Activated naive CD8-positive, alpha-beta T cell (primary cell): ENCODE results near the gene NUP107.

Experiments used
- H3K27ac Mint-ChIP-seq: one replicate; pipeline ENCODE4 v1.8.0; 2021; ENCODE audit warnings: mixed read lengths
- H3K27me3 Mint-ChIP-seq: one replicate; pipeline ENCODE4 v1.8.0; 2021; ENCODE audit warnings: mixed read lengths
- H3K36me3 Mint-ChIP-seq: one replicate; pipeline ENCODE4 v1.8.0; 2021; ENCODE audit warnings: mixed read lengths
- H3K4me1 Mint-ChIP-seq: one replicate; pipeline ENCODE4 v1.8.0; 2021; ENCODE audit warnings: low read depth, mixed read lengths
- H3K4me3 Mint-ChIP-seq: one replicate; pipeline ENCODE4 v1.8.0; 2021; ENCODE audit warnings: mild to moderate bottlenecking, mixed read lengths
- H3K9me3 Mint-ChIP-seq: one replicate; pipeline ENCODE4 v1.8.0; 2021; ENCODE audit warnings: low read depth, mixed read lengths

The NUP107 gene

DNA sequence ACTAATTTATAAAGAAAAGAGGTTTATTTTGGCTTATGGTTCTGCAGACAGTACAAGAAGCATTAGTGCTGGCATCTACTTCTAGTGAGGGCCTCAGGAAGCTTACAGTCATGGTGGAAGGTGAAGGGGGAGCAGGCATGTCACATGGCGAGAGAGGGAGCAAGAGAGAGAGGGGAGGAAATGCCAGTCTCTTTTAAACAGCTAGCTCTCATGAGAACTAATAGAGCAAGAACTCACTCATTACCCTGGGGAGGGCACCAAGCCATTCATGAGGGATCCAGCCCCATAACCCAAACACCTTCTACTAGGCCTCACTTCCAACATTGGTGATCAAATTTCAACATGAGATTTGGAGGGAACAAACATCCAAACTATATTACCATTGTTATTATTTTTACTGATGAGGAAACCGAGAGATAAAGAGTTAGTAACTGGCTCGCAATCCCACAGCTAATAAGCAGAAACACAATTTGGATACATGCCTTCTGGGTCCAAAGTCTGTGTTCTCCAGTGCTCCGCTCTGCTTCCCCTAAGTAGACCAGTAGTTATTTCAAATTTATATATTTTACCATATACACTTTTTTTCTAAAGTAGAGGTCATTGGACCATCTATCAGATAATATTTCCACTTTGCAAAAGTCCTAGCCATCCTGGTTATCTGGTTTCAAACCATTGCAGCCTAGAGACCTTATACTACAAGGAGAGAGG is 68.9 kb downstream of the NUP107 start:
- Mint-ChIP-seq H3K27me3 (no peaks in the 10 kb centered on the region), H3K4me1 (peaks cover 3% of the 10 kb centered on the region), H3K9me3 (no peaks in the 10 kb centered on the region), H3K36me3 (peaks cover 10% of the 10 kb centered on the region), H3K4me3 (no peak overlapping the region), H3K27ac (no peak overlapping the region)

DNA sequence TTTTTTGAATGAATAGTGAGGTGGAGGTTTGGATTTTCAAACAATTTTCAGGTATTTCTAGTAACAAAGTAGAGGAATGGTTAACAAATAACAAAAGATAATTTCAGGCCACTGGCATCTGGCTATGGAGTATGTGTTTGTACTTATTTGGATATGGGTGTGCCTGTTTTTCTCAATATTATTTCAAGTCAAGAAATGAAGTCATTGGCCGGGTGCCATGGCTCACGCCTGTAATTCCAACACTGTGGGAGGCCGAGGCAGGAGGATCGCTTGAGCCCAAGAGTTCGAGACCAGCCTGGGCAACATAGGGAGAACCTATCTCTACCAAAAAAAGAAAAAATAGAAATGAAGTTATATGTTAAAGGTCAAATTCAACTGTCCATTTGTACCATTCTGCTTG is 73.1 kb downstream of the NUP107 start:
- peaks cover 13% of the 10 kb centered on the region for H3K36me3 Mint-ChIP-seq
- H3K4me3 Mint-ChIP-seq = no peak overlapping the region
- H3K4me1 Mint-ChIP-seq = no peaks in the 10 kb centered on the region
- no peak overlapping the region for H3K27ac Mint-ChIP-seq
- H3K9me3 Mint-ChIP-seq = no peaks in the 10 kb centered on the region
- no peaks in the 10 kb centered on the region for H3K27me3 Mint-ChIP-seq

DNA sequence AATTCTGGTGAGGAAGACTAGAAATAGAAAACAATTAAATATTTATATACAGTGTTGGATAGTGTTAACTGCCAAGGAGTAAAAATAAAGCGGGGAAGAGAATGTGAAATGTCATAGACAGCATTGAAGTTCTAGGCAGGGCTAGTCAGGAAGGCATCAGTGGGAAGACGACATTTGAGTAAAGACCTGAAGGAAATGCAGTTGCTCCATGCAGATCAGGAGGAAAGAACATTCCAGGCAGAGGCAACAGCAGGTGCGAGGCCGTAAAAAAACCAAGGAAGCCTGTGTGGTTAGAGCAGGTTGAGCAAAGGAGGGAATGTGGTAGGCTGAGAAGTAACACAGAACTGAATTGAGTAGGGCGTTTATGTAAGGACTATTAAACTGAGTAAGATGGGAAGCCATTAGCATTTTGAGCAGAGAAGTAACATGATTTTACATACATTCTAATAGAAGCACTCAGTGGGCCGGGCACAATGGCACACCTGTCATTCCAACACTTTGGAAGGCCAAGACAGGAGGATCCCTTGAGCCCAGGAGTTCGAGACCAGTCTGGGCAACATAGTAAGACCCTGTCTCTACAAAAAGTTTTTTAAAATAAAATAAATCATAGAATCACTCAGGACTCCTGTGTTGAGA is 74.1 kb downstream of the NUP107 start:
- H3K27ac Mint-ChIP-seq = no peak overlapping the region
- no peaks in the 10 kb centered on the region for H3K4me1 Mint-ChIP-seq
- no peaks in the 10 kb centered on the region for H3K27me3 Mint-ChIP-seq
- peaks cover 9% of the 10 kb centered on the region for H3K36me3 Mint-ChIP-seq
- H3K4me3 Mint-ChIP-seq = no peak overlapping the region
- H3K9me3 Mint-ChIP-seq = no peaks in the 10 kb centered on the region

DNA sequence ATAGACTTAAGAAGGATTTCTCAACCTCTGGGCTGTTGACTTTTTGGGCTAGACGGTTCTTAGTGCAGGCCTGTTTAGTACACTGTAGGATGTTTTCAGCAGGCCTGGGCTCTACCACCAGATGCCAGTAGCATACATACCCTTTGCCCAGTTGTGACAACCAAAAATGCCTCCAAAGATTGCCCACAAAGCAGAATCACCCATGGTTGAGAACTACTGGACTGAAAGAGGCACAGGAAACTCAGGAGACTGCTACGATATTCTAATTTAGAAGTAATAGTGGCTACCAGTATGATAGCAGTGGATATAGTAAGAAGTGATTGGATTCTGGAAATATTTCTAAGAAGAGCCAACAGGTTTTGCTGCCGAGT is 74.6 kb downstream of the NUP107 start:
- H3K27ac Mint-ChIP-seq = no peak overlapping the region
- H3K27me3 Mint-ChIP-seq = no peaks in the 10 kb centered on the region
- H3K4me3 Mint-ChIP-seq = no peak overlapping the region
- no peaks in the 10 kb centered on the region for H3K9me3 Mint-ChIP-seq
- H3K36me3 Mint-ChIP-seq = peaks cover 7% of the 10 kb centered on the region
- no peaks in the 10 kb centered on the region for H3K4me1 Mint-ChIP-seq

DNA sequence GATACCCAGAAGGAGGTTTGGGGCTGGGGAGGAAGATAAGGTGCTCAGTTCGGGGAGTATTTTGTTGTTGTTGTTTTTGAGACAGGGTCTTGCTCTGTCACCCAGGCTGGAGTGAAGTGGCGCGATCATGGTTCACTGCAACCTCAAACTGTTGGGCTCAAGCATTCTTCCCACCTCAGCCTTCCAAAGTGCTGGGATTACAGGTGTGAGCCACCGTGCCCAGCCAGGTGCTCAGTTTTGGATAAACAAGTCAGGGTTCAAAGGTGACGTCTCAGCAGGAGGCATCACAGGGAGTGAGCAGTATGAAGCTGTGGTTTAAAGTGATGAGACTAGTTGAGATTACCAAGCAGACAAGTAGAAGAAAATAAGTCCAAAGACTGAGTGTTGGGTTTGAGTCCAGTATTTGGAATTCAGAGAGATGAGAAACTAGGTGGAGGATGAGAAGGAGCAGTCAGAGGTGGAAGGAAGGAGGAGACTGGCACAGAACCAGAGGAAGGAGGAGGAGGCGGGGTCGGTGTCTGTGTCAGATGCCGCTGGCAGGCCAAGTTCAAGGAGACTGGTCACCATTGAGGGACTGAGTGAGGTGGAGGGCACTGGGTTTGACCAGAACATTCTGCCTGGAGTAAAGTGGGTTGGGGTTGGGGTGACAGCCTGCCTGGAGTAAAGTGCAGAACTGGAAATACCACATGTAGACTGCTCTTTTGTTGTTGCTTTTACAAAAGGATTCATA is 75.3 kb downstream of the NUP107 start:
- Mint-ChIP-seq H3K4me1 (no peaks in the 10 kb centered on the region), H3K36me3 (peaks cover 8% of the 10 kb centered on the region), H3K27ac (no peak overlapping the region), H3K9me3 (no peaks in the 10 kb centered on the region), H3K27me3 (no peaks in the 10 kb centered on the region), H3K4me3 (no peak overlapping the region)

DNA sequence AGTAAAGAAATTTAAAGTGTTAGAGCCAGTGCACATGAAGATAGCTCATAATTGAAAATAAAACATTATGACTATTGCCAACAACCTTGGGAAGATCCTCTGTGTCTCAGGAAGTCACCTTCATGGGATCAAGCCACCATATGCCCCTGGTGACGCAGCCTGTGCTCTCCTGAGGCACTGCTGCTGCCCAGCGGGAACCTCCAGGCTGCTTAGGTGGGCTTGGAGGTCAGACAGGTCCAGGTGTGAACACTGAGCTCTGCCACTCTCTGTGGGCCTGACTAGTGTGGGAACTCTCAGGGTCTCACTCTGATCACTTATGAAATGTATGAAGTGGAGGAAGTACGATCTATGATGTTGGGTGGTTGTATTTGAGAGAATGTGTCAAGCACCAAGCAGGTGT is 75.9 kb downstream of the NUP107 start:
- Mint-ChIP-seq H3K27ac (peak overlapping the region; percentile 25), H3K27me3 (no peaks in the 10 kb centered on the region), H3K36me3 (peaks cover 8% of the 10 kb centered on the region), H3K4me3 (no peak overlapping the region), H3K4me1 (no peaks in the 10 kb centered on the region), H3K9me3 (no peaks in the 10 kb centered on the region)

DNA sequence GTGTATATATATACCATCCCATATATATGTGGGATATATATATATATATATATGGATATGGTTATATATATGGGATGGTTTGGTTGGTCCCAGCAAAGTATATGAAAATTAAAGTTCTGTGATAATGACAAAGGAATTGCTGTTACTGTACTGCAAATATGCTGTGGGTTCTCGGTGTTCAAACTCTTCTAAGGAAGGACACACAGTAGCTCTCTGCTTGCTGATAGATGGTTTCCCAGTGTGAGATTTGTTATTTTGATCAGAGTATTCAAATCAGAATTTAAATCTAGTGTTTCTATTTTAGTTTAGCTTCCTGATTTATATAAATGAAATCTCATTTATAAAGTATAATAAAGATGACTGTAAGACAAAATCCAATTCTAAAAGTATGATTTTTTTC is 78.9 kb downstream of the NUP107 start:
- no peaks in the 10 kb centered on the region for H3K4me1 Mint-ChIP-seq
- no peaks in the 10 kb centered on the region for H3K9me3 Mint-ChIP-seq
- no peak overlapping the region for H3K4me3 Mint-ChIP-seq
- H3K27me3 Mint-ChIP-seq = no peaks in the 10 kb centered on the region
- H3K36me3 Mint-ChIP-seq = peaks cover 10% of the 10 kb centered on the region
- no peak overlapping the region for H3K27ac Mint-ChIP-seq

DNA sequence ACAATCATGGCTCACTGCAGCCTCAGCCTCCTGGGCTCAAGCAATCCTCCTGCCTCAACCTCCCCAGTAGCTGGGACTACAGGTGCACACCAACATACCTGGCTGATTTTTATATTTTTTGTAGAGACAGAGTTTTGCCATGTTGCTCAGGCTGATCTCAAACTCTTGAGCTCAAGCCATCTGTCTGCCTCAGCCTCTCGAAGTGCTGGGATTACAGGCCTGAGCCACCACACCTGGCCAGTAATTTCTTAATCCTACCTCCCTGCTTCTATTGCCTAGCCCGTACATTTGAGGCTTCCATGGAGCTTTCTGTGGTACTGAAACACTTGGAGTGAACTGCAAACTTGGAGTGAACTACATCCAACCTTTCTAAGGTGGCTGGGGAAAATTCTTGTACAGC is 79.9 kb downstream of the NUP107 start:
- no peaks in the 10 kb centered on the region for H3K9me3 Mint-ChIP-seq
- H3K4me3 Mint-ChIP-seq = no peak overlapping the region
- peaks cover 2% of the 10 kb centered on the region for H3K4me1 Mint-ChIP-seq
- no peaks in the 10 kb centered on the region for H3K27me3 Mint-ChIP-seq
- peaks cover 6% of the 10 kb centered on the region for H3K36me3 Mint-ChIP-seq
- H3K27ac Mint-ChIP-seq = no peak overlapping the region

DNA sequence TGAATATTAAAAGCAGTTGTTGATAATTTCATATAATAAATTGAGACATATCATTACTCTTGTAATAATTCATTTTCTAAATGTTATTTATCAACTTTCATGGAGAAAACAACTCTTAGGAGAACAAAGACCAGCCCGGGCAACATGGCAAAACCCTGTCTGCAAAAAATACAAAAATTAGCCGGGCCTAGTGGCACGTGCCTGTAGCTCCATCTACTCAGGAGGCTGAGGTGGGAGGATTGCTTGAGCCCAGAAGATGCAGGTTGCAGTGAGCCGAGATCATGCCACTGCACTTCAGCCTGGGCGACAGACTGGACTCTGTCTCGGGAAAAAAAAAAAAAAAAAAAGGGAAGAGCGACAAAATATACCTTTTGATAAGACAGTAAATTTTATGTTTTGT is 80.4 kb downstream of the NUP107 start:
- Mint-ChIP-seq H3K9me3 (no peaks in the 10 kb centered on the region), H3K27ac (no peak overlapping the region), H3K36me3 (peaks cover 6% of the 10 kb centered on the region), H3K4me3 (no peak overlapping the region), H3K4me1 (peaks cover 2% of the 10 kb centered on the region), H3K27me3 (no peaks in the 10 kb centered on the region)

DNA sequence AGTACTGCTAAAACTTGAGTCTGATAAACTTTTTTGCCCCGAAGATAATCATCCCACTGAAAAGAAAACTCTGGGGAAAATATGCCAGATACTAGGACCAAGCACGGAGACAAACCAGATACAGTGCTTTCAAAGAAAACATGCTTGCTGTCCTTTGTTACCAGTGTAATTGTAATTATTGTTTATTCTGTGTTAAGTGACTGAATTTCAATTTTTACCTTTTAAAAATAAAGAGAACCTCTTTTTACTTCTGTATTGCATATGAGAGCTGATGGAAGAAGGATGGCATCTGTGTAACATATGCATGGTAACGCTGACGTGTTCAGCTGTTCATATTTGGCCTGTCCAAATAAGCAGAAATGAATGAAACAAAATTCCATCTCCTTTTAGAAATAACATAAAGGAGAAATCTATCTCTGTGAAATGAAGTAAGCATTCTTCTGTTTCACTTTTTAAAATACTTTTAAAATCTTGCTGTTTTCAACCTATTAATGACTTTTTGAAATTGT is 81.7 kb downstream of the NUP107 start:
- H3K9me3 Mint-ChIP-seq = no peaks in the 10 kb centered on the region
- H3K4me1 Mint-ChIP-seq = peaks cover 15% of the 10 kb centered on the region
- H3K27ac Mint-ChIP-seq = no peak overlapping the region
- H3K4me3 Mint-ChIP-seq = no peak overlapping the region
- H3K27me3 Mint-ChIP-seq = no peaks in the 10 kb centered on the region
- H3K36me3 Mint-ChIP-seq = peaks cover 6% of the 10 kb centered on the region

DNA sequence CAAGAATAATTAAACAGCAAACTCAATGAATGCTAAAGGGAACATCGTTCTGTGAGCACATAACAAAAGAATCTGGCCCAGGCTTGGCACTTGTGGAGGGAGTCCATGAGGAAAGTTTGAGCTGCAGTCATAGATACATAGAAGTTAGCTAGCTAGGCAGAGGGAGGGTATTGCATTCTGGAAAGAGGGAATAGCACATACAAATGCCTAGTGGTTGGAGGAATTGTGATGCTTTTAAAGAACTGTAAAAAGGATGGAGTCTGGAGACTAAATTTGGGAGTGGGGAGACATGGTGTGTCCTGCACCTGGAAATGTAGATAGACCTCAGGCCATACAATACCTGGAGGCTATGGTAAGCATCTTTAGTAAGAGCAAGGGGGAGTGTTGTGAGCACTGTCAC is 83.2 kb downstream of the NUP107 start:
- H3K4me3 Mint-ChIP-seq = no peak overlapping the region
- H3K36me3 Mint-ChIP-seq = peaks cover 4% of the 10 kb centered on the region
- H3K4me1 Mint-ChIP-seq = peaks cover 21% of the 10 kb centered on the region
- no peaks in the 10 kb centered on the region for H3K9me3 Mint-ChIP-seq
- no peak overlapping the region for H3K27ac Mint-ChIP-seq
- H3K27me3 Mint-ChIP-seq = no peaks in the 10 kb centered on the region

DNA sequence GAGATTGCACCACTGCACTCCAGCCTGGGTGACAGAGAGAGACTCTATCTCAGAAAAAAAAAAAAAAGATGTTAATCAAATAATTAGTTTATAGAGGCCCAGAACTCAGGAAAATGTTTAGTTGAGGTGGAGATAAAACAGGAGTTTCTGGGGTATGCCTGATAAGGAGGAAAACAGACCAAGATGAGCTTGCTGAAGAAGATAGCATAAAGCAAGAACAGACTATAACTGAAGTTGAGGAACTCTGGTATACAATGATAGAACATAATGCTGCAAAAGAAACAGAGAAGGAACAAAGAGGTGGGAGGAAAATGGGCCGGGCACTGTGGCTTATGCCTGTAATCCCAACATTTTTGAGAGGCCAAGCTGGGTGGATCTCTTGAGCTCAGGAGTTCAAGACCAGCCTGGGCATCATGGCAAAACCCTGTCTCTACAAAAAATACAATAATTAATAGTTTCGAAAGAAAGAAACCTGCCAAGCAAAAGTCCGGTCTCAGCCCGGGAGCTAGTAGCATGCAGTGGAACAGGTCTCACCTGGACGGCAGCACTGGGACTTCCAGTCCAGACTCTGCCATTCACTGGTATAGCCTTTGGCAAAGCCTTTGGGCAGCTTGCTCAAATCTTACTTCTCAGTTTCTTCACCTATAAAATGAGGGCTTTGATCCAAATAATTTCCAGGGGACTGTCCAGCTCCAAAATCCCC is 84.6 kb downstream of the NUP107 start:
- H3K9me3 Mint-ChIP-seq = no peaks in the 10 kb centered on the region
- H3K36me3 Mint-ChIP-seq = peaks cover 4% of the 10 kb centered on the region
- H3K4me3 Mint-ChIP-seq = no peak overlapping the region
- H3K27me3 Mint-ChIP-seq = no peaks in the 10 kb centered on the region
- peaks cover 21% of the 10 kb centered on the region for H3K4me1 Mint-ChIP-seq
- H3K27ac Mint-ChIP-seq = no peak overlapping the region

DNA sequence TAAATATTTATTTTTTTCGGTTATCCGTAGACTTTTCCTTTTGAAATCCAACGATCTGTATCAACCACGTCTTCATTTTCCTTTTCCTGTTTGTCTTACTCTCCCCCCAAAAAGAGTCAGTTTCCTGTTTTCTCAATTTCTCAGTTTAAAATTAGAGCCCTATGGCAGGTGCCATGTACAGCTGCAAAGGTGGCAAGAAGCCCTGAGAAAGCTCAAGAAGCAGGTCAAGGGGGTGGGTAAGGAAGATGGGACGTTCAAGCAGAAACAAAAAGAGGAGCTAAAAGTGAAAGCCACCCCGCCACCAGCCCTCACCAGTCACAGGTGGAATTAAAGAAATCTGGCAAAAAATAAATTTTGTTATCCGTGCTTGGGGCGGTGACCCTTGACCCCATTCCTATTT is 85.9 kb downstream of the NUP107 start:
- Mint-ChIP-seq H3K27me3 (no peaks in the 10 kb centered on the region), H3K9me3 (no peaks in the 10 kb centered on the region), H3K27ac (peak overlapping the region; percentile 87), H3K4me3 (peak overlapping the region; percentile 59), H3K4me1 (peaks cover 21% of the 10 kb centered on the region), H3K36me3 (peaks cover 8% of the 10 kb centered on the region)

DNA sequence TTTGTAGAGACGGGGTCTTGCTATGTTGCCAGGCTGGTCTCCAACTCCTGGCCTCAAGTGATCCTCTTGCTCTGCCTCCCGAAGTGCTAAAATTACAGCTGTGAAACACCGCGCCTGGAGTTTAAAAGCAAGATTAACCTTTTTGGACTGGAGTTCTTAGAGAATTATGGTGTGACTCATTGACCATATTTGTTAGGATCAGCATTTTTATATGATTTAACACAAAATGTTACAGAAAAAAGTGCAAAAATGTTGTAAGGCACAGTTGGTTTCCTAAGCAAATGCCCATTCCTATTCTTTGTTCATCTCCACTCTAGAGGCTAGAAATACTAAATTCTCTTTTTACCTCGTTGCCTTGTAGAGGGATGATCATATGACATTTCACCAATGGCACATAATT is 86.8 kb downstream of the NUP107 start:
- Mint-ChIP-seq H3K4me3 (no peak overlapping the region), H3K36me3 (peaks cover 8% of the 10 kb centered on the region), H3K9me3 (no peaks in the 10 kb centered on the region), H3K27me3 (no peaks in the 10 kb centered on the region), H3K27ac (peak overlapping the region; percentile 22), H3K4me1 (peaks cover 21% of the 10 kb centered on the region)

DNA sequence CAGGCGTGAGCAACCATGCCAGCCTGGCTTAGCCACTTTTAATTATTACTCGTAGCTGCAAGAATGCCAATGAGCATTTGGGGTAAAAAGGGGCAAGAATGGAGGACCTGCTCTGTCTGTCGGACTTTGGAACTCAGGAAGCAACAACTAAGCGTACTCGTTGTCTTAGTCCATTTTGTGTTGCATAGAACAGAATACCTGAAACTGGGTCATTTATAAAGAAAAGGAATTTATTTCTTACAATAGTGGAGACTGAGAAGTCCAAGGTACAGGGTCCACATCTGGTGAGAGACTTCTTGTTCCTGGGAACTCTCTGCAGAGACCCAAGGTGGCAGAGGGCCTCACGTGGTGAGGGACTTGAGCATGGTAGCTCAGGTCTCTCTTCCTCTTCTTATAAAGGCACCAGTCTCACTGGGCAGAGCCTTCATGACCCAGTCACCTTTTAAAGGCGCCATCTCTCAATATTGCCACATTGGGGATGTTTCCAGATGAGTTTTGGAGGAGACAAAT is 88.4 kb downstream of the NUP107 start:
- Mint-ChIP-seq H3K27ac (no peak overlapping the region), H3K4me1 (peaks cover 21% of the 10 kb centered on the region), H3K36me3 (peaks cover 9% of the 10 kb centered on the region), H3K4me3 (no peak overlapping the region), H3K27me3 (no peaks in the 10 kb centered on the region), H3K9me3 (no peaks in the 10 kb centered on the region)
